ENCODE data around the gene NOL4.

DNA sequence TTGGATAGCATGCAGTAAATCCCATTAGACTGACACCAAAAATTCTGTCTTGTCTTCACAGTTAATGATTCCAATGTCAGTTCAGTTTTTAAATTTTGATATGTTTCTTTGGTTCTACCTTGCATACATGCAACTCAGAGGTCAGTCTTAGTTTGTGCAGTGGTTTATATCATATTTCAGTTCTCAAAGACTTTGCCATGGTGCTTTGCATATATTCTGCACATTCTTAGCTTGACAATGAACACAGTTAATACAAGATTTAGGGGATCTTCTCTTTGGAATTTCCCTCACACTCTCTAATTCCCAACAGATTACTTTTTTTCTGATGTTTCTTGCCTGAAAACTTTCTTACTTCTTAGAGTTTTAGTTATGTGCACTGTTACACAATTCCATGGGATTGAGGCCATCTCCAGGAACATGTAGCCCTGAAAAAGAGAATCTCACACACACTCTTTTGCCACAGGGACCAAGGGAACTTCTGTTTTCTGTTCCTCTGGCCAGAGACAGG, 17.3 kb downstream of the NOL4 start:
- TF ChIP-seq, protein P1, sequence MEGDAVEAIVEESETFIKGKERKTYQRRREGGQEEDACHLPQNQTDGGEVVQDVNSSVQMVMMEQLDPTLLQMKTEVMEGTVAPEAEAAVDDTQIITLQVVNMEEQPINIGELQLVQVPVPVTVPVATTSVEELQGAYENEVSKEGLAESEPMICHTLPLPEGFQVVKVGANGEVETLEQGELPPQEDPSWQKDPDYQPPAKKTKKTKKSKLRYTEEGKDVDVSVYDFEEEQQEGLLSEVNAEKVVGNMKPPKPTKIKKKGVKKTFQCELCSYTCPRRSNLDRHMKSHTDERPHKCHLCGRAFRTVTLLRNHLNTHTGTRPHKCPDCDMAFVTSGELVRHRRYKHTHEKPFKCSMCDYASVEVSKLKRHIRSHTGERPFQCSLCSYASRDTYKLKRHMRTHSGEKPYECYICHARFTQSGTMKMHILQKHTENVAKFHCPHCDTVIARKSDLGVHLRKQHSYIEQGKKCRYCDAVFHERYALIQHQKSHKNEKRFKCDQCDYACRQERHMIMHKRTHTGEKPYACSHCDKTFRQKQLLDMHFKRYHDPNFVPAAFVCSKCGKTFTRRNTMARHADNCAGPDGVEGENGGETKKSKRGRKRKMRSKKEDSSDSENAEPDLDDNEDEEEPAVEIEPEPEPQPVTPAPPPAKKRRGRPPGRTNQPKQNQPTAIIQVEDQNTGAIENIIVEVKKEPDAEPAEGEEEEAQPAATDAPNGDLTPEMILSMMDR (IDR thresholded peaks at IDR 0.05 in 4 of 5, conservative IDR thresholded peaks at IDR 0.05 in 1 of 5): no peak
- TF ChIP-seq POLR2A (IDR thresholded peaks at IDR 0.05): no peak
